OCI-LY7 (cell line): ENCODE data around the gene MBNL3. TPM values are rescaled to one million over a fixed set of nuclear protein-coding genes. Genes with fewer than 3 reads are reported as not detected.

Source experiments
- BruUV-seq: library from RNA; stranded (reverse); fragments of 400-500 nt; replicated peaks from 2 replicates; lab custom pipeline; 2021; lab: Mats Ljungman, UMichigan
- CTCF ChIA-PET: fragments of 300-600 bp; sonication (Branson Sonifier 250); formaldehyde crosslinking; loops from one replicate; lab custom pipeline; 2022; ENCODE audit warnings: antibody characterized with exemption; ENCODE audit not compliant: unreplicated experiment; lab: Charles Lee
- POLR2A ChIA-PET: fragments of 300-600 bp; sonication (Branson Sonifier 250); formaldehyde crosslinking; loops from one replicate; lab custom pipeline; 2022; ENCODE audit warnings: antibody characterized with exemption; lab: Charles Lee
- DNase-seq: peaks from one replicate; pipeline ENCODE4 v3.0.0-alpha.2; 2015; ENCODE audit warnings: low spot score
- H2AFZ ChIP-seq: fragments of 200-600 bp; sonication (generic), shearing (Covaris generic); 2 replicates; pipeline ENCODE4 v1.6.1; 2014; ENCODE audit warnings: mild to moderate bottlenecking, antibody characterized with exemption, low read length, moderate library complexity
- H3K27ac ChIP-seq: fragments of 200-600 bp; sonication (generic); 2 replicates; pipeline ENCODE4 v1.5.1; 2014; ENCODE audit warnings: mixed run types, low read depth, mild to moderate bottlenecking, moderate library complexity, low read length, inconsistent platforms; ENCODE audit not compliant: poor library complexity, severe bottlenecking
- H3K36me3 ChIP-seq: fragments of 200-600 bp; sonication (generic); 2 replicates; pipeline ENCODE4 v1.6.1; 2014; ENCODE audit warnings: mild to moderate bottlenecking, antibody characterized with exemption, low read length, moderate library complexity, mixed read lengths; ENCODE audit not compliant: insufficient read depth
- H3K4me1 ChIP-seq: fragments of 200-600 bp; sonication (generic); 2 replicates; pipeline ENCODE4 v1.5.1; 2014; ENCODE audit warnings: mild to moderate bottlenecking, low read length; ENCODE audit not compliant: insufficient read depth, poor library complexity, severe bottlenecking
- H3K4me2 ChIP-seq: fragments of 200-600 bp; sonication (generic); 2 replicates; pipeline ENCODE4 v1.6.1; 2014; ENCODE audit warnings: mild to moderate bottlenecking, low read length
- H3K4me3 ChIP-seq: fragments of 200-600 bp; sonication (generic); 2 replicates; pipeline ENCODE4 v1.5.1; 2014; ENCODE audit warnings: mild to moderate bottlenecking, low read depth, low read length; ENCODE audit not compliant: poor library complexity, severe bottlenecking
- H3K79me2 ChIP-seq: fragments of 200-600 bp; sonication (generic); 2 replicates; pipeline ENCODE4 v1.6.1; 2016; ENCODE audit warnings: low read depth, mild to moderate bottlenecking, low read length, moderate library complexity, mixed read lengths; ENCODE audit not compliant: insufficient read depth
- H3K9me2 ChIP-seq: fragments of 200-600 bp; sonication (generic); 2 replicates; pipeline ENCODE4 v1.6.1; 2016; ENCODE audit warnings: mild to moderate bottlenecking, low read length, mixed read lengths; ENCODE audit not compliant: insufficient read depth
- H3K9me3 ChIP-seq: fragments of 200-600 bp; sonication (generic); 2 replicates; pipeline ENCODE4 v1.6.1; 2014; ENCODE audit warnings: mild to moderate bottlenecking, mixed run types, low read length, mixed read lengths
- H4K20me1 ChIP-seq: fragments of 200-600 bp; sonication (generic); 2 replicates; pipeline ENCODE4 v1.6.1; 2014; ENCODE audit warnings: mild to moderate bottlenecking, antibody characterized with exemption, low read length, moderate library complexity, mixed read lengths; ENCODE audit not compliant: insufficient read depth
- EZH2phosphoT487 ChIP-seq: fragments of 200-600 bp; sonication (generic); IDR thresholded peaks from 2 replicates; pipeline ENCODE4 v1.6.1; 2018; ENCODE audit warnings: low read depth, borderline replicate concordance, mild to moderate bottlenecking, mixed run types, antibody characterized with exemption, low read length, moderate library complexity, mixed read lengths
- intact Hi-C: fragments of 100-400 bp; cut with micrococcal nuclease; formaldehyde crosslinking; loops from one replicate; pipeline ENCODE4 v1.10.0; 2022; ENCODE audit not compliant: unreplicated experiment
- total RNA-seq, 2 experiments: library from RNA; depleted of rRNA in 1 of 2; stranded (reverse); fragments of >200 nt in 1 of 2; shearing (Covaris generic) in 1 of 2; gene quantifications; 2 replicates each; pipeline ENCODE4 v1.2.3, GENCODE V29; 2014 to 2022
- TF ChIP-seq, protein P1 (sequence below): fragments of 200-600 bp; sonication (generic); conservative IDR thresholded peaks from 2 replicates; pipeline ENCODE4 v1.5.1; 2014; ENCODE audit warnings: mild to moderate bottlenecking, antibody characterized with exemption, low read length, moderate library complexity, mixed read lengths

The MBNL3 gene
- total RNA-seq, 2 experiments from 2014 or later: 39.4 to 73.9 TPM

DNA sequence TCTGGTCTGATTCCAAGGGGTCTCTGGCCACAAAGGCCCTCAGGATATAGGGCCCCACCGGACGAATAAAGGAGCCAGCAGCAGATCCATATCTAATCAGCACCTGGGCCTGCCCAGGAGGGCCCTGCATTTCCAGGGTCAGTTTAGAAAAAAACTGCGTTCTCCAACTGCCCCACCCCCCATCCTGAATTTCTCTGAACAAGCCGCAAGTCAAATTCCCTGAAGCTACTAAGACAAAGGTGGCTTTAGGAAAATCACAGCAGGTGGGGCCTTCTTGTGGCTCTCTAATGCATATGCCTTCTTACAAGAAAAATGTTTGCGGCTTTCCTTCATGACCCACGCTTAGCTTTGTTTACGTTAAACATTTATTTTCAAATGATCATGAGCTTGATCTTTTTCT lies 76.6 kb downstream of the MBNL3 start:
- no peaks in the 10 kb centered on the region for H3K9me3 ChIP-seq
- H3K79me2 ChIP-seq: no peaks in the 10 kb centered on the region
- BruUV-seq: no TSS peak
- no peaks in the 10 kb centered on the region for H3K36me3 ChIP-seq
- no peaks in the 10 kb centered on the region for H4K20me1 ChIP-seq
- no peak overlapping the region for H3K27ac ChIP-seq
- intact Hi-C loops: no loop called here
- H3K4me3 ChIP-seq: no peak overlapping the region
- H3K4me1 ChIP-seq: no peaks in the 10 kb centered on the region
- TF ChIP-seq EZH2phosphoT487: no peak
- TF ChIP-seq, protein P1, sequence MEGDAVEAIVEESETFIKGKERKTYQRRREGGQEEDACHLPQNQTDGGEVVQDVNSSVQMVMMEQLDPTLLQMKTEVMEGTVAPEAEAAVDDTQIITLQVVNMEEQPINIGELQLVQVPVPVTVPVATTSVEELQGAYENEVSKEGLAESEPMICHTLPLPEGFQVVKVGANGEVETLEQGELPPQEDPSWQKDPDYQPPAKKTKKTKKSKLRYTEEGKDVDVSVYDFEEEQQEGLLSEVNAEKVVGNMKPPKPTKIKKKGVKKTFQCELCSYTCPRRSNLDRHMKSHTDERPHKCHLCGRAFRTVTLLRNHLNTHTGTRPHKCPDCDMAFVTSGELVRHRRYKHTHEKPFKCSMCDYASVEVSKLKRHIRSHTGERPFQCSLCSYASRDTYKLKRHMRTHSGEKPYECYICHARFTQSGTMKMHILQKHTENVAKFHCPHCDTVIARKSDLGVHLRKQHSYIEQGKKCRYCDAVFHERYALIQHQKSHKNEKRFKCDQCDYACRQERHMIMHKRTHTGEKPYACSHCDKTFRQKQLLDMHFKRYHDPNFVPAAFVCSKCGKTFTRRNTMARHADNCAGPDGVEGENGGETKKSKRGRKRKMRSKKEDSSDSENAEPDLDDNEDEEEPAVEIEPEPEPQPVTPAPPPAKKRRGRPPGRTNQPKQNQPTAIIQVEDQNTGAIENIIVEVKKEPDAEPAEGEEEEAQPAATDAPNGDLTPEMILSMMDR: no peak
- POLR2A ChIA-PET: interaction anchor here (1.4 to 1.7 kb wide), 2 partner anchors 9 to 16 kb away, joined by 3 to 6 read pairs; no protein-coding TSS in a partner anchor
- no peak overlapping the region for H3K4me2 ChIP-seq
- H2AFZ ChIP-seq: no peak overlapping the region
- H3K9me2 ChIP-seq: no peaks in the 10 kb centered on the region
- CTCF ChIA-PET: no interaction called here
- DNase-seq: no peak

DNA sequence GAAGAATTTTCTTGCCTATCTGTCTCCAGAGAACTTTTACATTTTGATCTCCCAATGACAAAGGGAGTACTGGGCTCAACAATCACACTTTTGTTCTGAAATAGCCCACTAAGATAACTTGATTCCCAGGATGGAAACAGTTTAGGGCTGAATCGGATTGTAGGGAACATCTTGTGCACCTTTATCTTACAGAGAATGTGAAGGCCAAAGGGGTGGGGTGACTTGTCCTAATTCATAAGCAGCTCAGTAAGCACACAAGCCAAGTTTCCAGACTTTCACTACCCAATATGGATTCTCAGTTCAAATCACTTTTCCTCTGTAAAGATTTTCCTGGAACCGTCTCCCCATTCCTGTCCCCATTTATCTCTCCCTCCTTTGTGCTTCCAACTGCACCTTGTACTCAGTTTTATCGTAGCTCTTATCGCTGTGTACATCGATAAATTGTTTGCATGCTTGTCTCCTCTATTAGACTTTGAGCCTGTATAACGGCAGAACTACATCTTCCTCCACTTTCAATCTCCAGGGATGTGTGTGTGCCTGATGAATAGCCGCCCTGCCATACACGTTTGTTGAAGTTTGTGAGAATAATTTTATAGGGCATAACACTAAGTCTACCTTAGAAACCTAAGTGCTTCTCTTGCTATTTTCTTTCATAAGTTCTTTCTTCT lies 77.4 kb downstream of the MBNL3 start:
- TF ChIP-seq, protein P1: no peak
- TF ChIP-seq EZH2phosphoT487: no peak

DNA sequence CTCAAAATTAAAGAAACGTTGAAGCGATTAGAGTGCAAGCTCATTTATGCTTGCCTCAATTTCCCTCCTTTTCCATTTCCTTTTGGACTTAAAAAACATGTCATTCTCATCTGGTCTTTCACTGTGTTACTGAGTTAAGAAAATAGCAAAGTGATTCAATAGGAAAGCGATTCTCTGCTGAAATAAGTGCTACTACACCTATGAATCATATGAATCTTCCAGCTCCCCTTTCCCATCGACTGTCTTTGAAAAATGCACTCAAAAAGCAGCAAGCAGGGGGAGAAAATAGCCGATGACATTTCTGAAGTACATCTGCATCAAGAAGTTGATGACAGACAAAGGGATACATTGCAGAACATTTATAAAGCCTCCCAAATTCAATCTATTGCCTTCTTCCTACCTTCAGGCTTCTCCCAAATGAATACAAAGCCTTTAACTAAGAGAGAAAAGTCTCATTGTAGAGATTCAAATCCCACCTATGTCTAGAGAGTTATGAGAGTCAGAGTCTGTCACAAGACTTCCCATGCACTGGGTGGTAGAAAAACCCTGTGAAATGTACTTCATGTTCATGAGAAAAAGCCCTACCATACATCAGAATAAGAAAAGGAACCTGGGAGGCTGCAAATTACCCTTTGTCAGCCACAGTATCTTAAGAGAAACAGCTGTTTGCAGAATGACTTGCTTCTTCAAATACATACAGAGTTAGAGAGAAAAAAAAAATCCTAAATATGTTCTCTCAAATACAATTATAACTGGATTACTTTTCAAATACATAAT lies 78.9 kb downstream of the MBNL3 start:
- no peaks in the 10 kb centered on the region for H3K9me2 ChIP-seq
- intact Hi-C loops: no loop called here
- no peak overlapping the region for H3K27ac ChIP-seq
- DNase-seq: no peak
- H3K36me3 ChIP-seq: peaks cover 4% of the 10 kb centered on the region
- CTCF ChIA-PET: no interaction called here
- no peaks in the 10 kb centered on the region for H3K79me2 ChIP-seq
- POLR2A ChIA-PET: no interaction called here
- no peak overlapping the region for H3K4me2 ChIP-seq
- no peak overlapping the region for H2AFZ ChIP-seq
- BruUV-seq: no TSS peak
- no peaks in the 10 kb centered on the region for H3K4me1 ChIP-seq
- no peaks in the 10 kb centered on the region for H4K20me1 ChIP-seq
- TF ChIP-seq, protein P1: no peak
- TF ChIP-seq EZH2phosphoT487: no peak
- H3K9me3 ChIP-seq: no peaks in the 10 kb centered on the region
- no peak overlapping the region for H3K4me3 ChIP-seq

More for the DNA sequence above, 77.4 kb downstream of the MBNL3 start:
- H4K20me1 ChIP-seq: no peaks in the 10 kb centered on the region
- no peak overlapping the region for H3K4me3 ChIP-seq
- H3K9me3 ChIP-seq: no peaks in the 10 kb centered on the region
- intact Hi-C loops: no loop called here
- ChIA-PET POLR2A (no interaction called here), CTCF (no interaction called here)
- no peaks in the 10 kb centered on the region for H3K79me2 ChIP-seq
- no peak overlapping the region for H3K4me2 ChIP-seq
- H3K4me1 ChIP-seq: no peaks in the 10 kb centered on the region
- no TSS peak for BruUV-seq
- H2AFZ ChIP-seq: no peak overlapping the region
- no peaks in the 10 kb centered on the region for H3K36me3 ChIP-seq
- H3K9me2 ChIP-seq: no peaks in the 10 kb centered on the region
- no peak overlapping the region for H3K27ac ChIP-seq
- no peak for DNase-seq
